Measurements from ENCODE around the gene GALNT9.
"Not testable (repeated sequence)": the region's sequence is repeated elsewhere in the genome, so short reads cannot be mapped to it uniquely, and the experiment has no call there.

GALNT9 gene

GRCh38 chr12:132314516-132315233 is 14.7 kb downstream of the GALNT9 start:
- DNase-seq (ENCODE audit: low read depth, low spot score), result no peak

- no peak for DNase-seq (ENCODE audit: low read depth, low spot score)
Observed at GRCh38 chr12:132314035-132314434, 15.4 kb downstream of the GALNT9 start.

- DNase-seq (ENCODE audit: low read depth, low spot score), result no peak
Observed at GRCh38 chr12:132313182-132313581, 16.2 kb downstream of the GALNT9 start.

GRCh38 chr12:132312516-132312915 is 16.9 kb downstream of the GALNT9 start:
- no peak for DNase-seq (ENCODE audit: low read depth, low spot score)

- no peak for DNase-seq (ENCODE audit: low read depth, low spot score)
Observed at GRCh38 chr12:132311201-132311915, 18.0 kb downstream of the GALNT9 start.

- no peak for DNase-seq (ENCODE audit: low read depth, low spot score)
Observed at GRCh38 chr12:132310181-132311040, 19.0 kb downstream of the GALNT9 start.

GRCh38 chr12:132309596-132310086 is 19.7 kb downstream of the GALNT9 start:
- DNase-seq (ENCODE audit: low read depth, low spot score), result no peak

GRCh38 chr12:132308853-132309595 is 20.4 kb downstream of the GALNT9 start:
- DNase-seq (ENCODE audit: low read depth, low spot score), result no peak

- no peak for DNase-seq (ENCODE audit: low read depth, low spot score)
Observed at GRCh38 chr12:132307976-132308852, 21.2 kb downstream of the GALNT9 start.

- DNase-seq (ENCODE audit: low read depth, low spot score), result no peak
Observed at GRCh38 chr12:132306885-132307191, 22.6 kb downstream of the GALNT9 start.

GRCh38 chr12:132305991-132306884 is 23.2 kb downstream of the GALNT9 start:
- no peak for DNase-seq (ENCODE audit: low read depth, low spot score)

GRCh38 chr12:132305560-132305966 is 23.8 kb downstream of the GALNT9 start:
- no peak for DNase-seq (ENCODE audit: low read depth, low spot score)

- DNase-seq (ENCODE audit: low read depth, low spot score), result not testable (repeated sequence)
Observed at GRCh38 chr12:132304866-132305265, 24.5 kb downstream of the GALNT9 start.

- DNase-seq (ENCODE audit: low read depth, low spot score), result not testable (repeated sequence)
Observed at GRCh38 chr12:132303853-132304373, 25.5 kb downstream of the GALNT9 start.

GRCh38 chr12:132302466-132303358 is 26.7 kb downstream of the GALNT9 start:
- no peak for DNase-seq (ENCODE audit: low read depth, low spot score)

- no peak for DNase-seq (ENCODE audit: low read depth, low spot score)
Observed at GRCh38 chr12:132300789-132301722, 28.3 kb downstream of the GALNT9 start.

GRCh38 chr12:132296063-132296462 is 33.3 kb downstream of the GALNT9 start:
- no peak for DNase-seq (ENCODE audit: low read depth, low spot score)

Data from brain pericyte (primary cell).